IPS-18c (cell line): ENCODE results near the gene COX19.

Source experiments
- H3K4me3 ChIP-seq: 2 replicates; pipeline ENCODE4 v1.7.0; 2013; ENCODE audit warnings: low read depth, mild to moderate bottlenecking, low read length, moderate library complexity; ENCODE audit not compliant: insufficient read depth
- H3K9me3 ChIP-seq: one replicate; pipeline ENCODE4 v1.6.1; 2013; ENCODE audit warnings: mild to moderate bottlenecking, low read length, moderate library complexity; ENCODE audit not compliant: control insufficient read depth, insufficient read depth

The COX19 gene

DNA sequence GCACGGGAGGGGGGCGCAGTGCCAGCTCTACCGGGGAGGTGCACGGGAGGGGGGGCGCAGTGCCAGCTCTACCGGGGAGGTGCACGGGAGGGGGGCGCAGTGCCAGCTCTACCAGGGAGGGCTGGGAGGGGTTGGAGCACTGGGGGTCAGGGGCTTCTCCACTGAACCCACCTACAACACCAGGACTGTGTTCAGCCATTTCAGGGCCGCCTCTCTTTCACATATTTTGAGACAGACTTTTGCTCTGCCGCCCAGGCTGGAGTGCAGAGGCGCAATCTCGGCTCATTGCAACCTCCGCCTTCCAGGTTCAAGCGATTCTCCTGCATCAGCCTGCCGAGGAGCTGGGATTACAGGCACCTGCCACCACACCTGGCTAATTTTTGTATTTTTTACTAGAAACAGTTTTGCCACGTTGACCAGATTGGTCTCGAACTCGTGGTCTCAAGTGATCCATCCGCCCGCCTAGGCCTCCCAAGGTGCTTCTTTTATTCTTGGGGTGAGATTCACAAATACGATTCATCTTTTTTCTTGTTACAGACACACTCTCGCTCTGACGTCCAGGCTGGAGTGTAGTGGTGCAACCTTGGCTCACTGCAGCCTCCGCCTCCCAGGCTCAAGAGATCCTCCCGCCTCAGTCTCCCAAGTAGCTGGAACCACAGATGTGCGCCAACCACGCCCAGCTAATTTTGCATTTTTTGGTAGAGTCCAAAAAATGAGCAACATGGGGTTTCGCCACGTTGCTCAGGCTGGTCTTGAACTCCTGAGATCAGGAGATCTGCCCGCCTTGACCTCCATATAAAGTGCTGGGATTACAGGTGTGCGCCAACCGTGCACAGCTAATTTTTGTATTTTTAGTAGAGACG lies 57.9 kb downstream of the COX19 start:
- H3K4me3 ChIP-seq = no peak overlapping the region
- no peaks in the 10 kb centered on the region for H3K9me3 ChIP-seq

DNA sequence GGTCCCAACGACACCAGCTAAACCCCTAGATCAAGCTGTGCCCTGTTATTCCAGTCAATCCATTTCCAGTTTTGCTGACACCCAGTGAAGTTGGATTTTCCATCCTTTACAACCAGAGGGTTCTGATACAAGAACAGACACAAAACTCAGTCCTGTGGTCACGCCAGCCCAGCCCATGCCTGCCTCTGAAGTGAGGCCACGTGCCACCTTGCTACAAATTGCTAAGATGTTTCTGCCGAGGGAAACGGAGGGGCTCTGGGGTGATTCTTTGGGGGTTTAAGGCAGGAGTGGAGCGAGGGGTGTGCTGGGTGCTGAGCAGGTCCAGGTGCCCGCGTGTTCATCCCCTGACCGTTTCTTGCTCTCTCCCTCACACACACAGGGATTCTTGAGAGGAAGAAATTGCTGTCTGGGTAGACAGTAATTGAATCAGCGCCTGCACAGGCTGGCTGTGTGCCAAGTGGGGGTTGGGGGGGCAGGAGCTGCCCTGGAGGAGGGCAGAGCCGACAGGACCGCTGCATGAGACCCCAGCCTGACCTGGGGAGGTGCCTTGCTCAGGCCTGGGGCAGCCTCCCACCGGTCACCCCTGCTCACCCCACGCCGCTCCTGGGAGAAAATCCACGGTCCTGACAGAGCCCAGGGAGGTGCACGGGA lies 58.9 kb downstream of the COX19 start:
- no peaks in the 10 kb centered on the region for H3K9me3 ChIP-seq
- H3K4me3 ChIP-seq = no peak overlapping the region
